ENCODE data around the gene PCBP1.

DNA sequence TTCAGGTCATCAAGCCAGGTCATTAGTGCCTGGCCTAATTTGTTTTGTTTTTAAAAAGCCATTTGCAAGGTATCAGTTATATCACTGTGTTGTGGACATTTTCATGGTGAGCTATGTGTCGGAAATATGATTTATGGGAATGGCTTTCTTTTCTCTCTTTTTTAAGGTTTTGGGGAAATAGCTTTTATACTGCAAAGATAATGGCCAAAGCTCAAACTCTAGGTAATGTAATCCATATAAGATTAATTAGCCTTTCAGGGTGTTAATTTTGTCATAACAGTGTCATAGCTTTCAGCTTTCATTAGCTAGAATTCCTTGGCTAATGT lies 45.8 kb downstream of the PCBP1 start:
- TF ChIP-seq FOSL2 (IDR thresholded peaks at IDR 0.05; ENCODE audit: borderline replicate concordance, low read depth) = no peak
- TF ChIP-seq PBX3 (IDR thresholded peaks at IDR 0.05) = no peak
- no peak for TF ChIP-seq MXI1 (IDR thresholded peaks at IDR 0.05; ENCODE audit: low read depth, low read length)
